C4-2B (cell line): ENCODE data around the gene SGPL1.

Experiments used
- H3K27ac ChIP-seq: fragments of 450-650 bp; 2 replicates; pipeline ENCODE4 v1.5.1; 2017
- ZFX ChIP-seq: fragments of 450-650 bp; IDR thresholded peaks from 2 replicates; pipeline ENCODE4 v1.6.1; 2017
- TF ChIP-seq, protein P1 (sequence below): fragments of 450-650 bp; conservative IDR thresholded peaks from 2 replicates; pipeline ENCODE4 v1.5.1; 2017; ENCODE audit warnings: mild to moderate bottlenecking

SGPL1 gene

DNA sequence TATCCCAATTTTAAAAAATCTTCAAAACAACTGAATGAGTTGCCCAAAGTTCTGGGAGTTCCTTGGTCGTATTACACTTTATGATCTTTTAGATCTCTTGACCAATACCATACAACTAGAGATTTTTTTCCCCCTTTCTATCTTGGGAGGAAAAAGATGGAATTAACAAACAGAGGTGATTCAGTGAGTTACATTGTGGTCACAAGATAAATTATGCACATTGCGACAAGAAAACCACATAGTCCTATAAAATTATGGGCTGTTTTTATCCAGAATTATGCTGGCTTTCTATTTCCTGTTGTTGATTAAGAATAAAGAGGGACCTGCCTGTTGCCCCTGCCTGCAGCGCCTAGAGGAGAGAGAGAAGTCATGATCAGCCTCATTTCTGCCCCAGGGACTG lies 8.2 kb upstream of the SGPL1 start:
- TF ChIP-seq, protein P1, sequence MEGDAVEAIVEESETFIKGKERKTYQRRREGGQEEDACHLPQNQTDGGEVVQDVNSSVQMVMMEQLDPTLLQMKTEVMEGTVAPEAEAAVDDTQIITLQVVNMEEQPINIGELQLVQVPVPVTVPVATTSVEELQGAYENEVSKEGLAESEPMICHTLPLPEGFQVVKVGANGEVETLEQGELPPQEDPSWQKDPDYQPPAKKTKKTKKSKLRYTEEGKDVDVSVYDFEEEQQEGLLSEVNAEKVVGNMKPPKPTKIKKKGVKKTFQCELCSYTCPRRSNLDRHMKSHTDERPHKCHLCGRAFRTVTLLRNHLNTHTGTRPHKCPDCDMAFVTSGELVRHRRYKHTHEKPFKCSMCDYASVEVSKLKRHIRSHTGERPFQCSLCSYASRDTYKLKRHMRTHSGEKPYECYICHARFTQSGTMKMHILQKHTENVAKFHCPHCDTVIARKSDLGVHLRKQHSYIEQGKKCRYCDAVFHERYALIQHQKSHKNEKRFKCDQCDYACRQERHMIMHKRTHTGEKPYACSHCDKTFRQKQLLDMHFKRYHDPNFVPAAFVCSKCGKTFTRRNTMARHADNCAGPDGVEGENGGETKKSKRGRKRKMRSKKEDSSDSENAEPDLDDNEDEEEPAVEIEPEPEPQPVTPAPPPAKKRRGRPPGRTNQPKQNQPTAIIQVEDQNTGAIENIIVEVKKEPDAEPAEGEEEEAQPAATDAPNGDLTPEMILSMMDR: no peak
- TF ChIP-seq ZFX: no peak
- no peak overlapping the region for H3K27ac ChIP-seq

DNA sequence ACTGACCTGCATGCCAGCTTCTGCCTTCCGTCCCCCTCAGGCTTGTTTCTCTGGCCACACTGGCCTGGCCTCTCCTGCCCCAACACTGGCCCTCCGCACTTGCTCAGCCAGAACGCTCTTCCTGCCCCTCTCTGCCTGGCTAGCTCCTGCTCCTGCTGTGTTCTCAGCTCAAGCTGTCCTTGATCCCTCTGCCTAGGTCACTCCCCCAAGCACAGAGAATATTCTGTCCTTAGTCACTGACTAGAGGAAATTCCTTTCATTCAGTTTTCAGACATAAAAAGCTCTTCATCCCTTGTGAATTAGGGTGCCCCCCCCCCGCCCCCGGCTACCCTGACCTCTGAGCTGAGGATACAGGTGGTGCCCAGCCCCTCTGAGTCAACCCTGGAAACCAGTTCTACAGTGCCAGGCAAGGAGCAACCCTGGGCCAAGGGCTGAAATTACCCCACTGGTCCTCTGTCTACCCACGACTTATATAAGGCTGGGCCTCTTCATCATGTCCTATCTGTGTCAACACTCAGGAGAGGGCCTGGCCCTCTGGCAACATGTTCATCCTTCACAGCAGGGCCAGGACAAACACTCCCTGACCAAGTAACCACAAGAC lies 6.6 kb upstream of the SGPL1 start:
- TF ChIP-seq, protein P1: no peak
- TF ChIP-seq ZFX: no peak
- H3K27ac ChIP-seq: no peak overlapping the region

DNA sequence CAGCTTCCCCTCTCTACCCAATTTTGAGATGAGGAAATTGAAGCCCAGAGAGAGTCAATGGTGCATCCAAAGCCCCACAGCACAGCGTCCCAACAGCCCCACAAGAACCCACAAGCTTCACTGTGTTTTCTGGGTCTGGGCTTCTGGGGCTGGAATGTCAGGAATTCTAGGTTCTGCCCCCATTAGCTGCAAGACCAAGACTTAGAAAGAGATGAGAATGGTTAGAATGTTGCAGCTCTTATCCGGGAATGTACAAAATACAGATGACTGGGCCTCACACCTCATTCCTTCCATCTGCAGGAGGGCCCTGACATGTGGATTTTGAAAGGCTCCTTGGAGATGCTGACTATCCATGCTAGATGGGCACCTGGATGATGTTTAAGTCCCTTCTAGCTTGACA lies 6.0 kb upstream of the SGPL1 start:
- no peak overlapping the region for H3K27ac ChIP-seq
- no peak for TF ChIP-seq ZFX
- TF ChIP-seq, protein P1: no peak

DNA sequence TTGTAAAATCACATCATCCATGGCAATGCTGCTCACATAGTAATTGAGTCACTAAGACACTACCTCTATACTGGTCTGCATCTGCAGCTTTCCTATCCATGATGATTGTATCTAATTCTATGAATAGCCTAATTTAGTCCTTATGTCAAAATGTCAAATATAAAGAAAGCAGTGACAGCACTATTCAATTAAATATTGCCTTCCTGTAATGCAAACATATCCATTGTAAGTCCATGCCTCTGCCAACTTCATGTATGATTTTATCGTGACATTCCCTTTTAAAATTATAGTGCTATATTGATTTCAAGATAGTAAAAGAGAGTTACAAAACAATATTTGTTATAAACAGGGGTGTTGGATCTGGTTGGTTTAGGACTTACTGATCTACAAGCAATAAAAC lies 4.8 kb upstream of the SGPL1 start:
- no peak for TF ChIP-seq ZFX
- TF ChIP-seq, protein P1: no peak
- H3K27ac ChIP-seq: no peak overlapping the region

DNA sequence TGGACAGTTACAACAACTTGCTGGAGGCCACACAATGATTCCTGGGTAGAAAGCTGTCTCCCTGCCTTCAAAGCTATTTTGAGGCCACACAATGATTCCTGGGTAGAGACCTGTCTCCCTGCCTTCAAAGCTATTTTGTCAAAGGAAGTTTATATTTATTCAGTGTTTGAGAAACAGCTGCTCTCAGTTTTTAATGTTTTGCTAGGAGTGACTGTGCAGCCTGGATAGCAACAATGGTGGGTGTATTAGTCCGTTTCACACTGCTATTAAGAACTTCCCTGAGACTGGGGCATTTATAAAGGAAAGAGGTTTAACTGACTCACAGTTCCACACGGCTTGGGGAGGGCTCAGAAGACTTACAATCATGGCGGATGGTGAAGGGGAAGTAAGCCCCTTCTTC lies 3.9 kb upstream of the SGPL1 start:
- H3K27ac ChIP-seq: no peak overlapping the region
- TF ChIP-seq ZFX: no peak
- TF ChIP-seq, protein P1: no peak

DNA sequence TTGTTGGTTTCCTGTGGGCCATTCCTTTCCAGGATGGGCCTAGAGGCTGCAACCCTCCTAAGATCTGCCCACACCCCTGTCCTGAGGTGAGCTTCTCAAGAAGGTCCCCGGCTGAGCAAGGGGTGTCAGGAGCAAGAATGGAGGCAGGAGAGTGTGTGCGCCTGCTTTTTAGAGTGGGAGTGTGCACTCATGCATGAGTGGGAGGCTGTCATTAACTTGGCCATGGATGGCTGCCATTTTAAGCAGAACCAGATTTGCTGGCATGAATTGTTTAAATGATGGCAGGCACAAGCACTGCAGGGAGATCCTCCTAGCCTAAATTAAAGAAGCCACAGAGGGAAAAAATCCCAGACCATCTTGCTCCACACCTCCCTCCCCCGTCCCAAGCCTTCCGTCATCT lies 2.9 kb upstream of the SGPL1 start:
- TF ChIP-seq, protein P1: no peak

DNA sequence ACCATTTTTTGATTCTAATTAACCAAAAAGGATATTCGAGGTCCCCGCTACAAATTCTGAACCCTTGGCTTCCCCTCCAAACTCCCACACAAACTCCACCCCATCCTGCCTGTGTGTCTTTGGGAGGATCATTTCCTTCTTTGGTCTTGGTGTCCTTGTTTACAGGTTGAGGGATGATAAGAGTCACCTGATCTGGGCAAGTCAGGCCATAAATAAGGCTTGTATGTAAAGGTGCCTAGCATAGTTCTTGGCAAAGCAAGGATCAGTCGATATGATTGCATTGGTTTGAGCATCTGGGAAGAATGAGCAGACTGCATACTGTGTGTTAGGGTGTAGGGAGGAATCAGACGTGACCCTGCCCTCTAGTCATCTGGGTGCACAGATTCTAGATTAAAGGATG lies 1.6 kb upstream of the SGPL1 start:
- TF ChIP-seq, protein P1: no peak
- TF ChIP-seq ZFX: no peak
- no peak overlapping the region for H3K27ac ChIP-seq

More for the DNA sequence above, 2.9 kb upstream of the SGPL1 start:
- H3K27ac ChIP-seq: no peak overlapping the region
